Neural crest cell (in vitro differentiated cells): ENCODE data around the gene POLR3F. TPM values are rescaled to one million over a fixed set of nuclear protein-coding genes. Genes with fewer than 3 reads are reported as not detected.

Experiments used
- DNase-seq: peaks from one replicate; pipeline ENCODE4 v3.0.0; 2021; ENCODE audit warnings: low read depth, mixed read lengths, low spot score
- H3K27ac Mint-ChIP-seq: one replicate; pipeline ENCODE4 v1.8.0; 2021; ENCODE audit warnings: mild to moderate bottlenecking, mixed read lengths; ENCODE audit not compliant: unreplicated experiment
- H3K27me3 Mint-ChIP-seq: 2 replicates; pipeline ENCODE4 v1.8.0; 2021; ENCODE audit warnings: low read depth, mild to moderate bottlenecking, mixed read lengths
- H3K36me3 Mint-ChIP-seq: 2 replicates; pipeline ENCODE4 v1.8.0; 2021; ENCODE audit warnings: low read depth, mild to moderate bottlenecking, mixed read lengths
- H3K4me1 Mint-ChIP-seq: 2 replicates; pipeline ENCODE4 v1.8.0; 2021; ENCODE audit warnings: mixed read lengths
- H3K4me3 Mint-ChIP-seq: one replicate; pipeline ENCODE4 v1.8.0; 2021; ENCODE audit warnings: mild to moderate bottlenecking, mixed read lengths
- H3K9me3 Mint-ChIP-seq: 2 replicates; pipeline ENCODE4 v1.8.0; 2021; ENCODE audit warnings: mixed read lengths
- CTCF ChIP-seq: fragments of 200-600 bp; sonication (generic); conservative IDR thresholded peaks from 2 replicates; pipeline ENCODE4 v1.5.0; 2021; ENCODE audit warnings: antibody characterized with exemption, mild to moderate bottlenecking
- microRNA-seq: library from miRNA; unstranded; fragments of <30 nt; microRNA quantifications from one replicate; pipeline ENCODE4, GENCODE V29; 2020
- total RNA-seq: library from RNA; stranded (reverse); gene quantifications from 2 replicates; pipeline ENCODE4 v1.2.1, GENCODE V29; 2021

Gene POLR3F
- total RNA-seq, 1 donor from 2014 or later: 12.9 TPM

GRCh38 chr20:18529041-18529440, 61.9 kb downstream of the POLR3F start:
- DNase-seq: no peak
- Mint-ChIP-seq H3K36me3 (peaks cover 23% of the 10 kb centered on the region), H3K27ac (no peak overlapping the region), H3K4me3 (no peak overlapping the region), H3K9me3 (no peaks in the 10 kb centered on the region), H3K27me3 (no peaks in the 10 kb centered on the region), H3K4me1 (no peaks in the 10 kb centered on the region)
- no peak for TF ChIP-seq CTCF

- Mint-ChIP-seq H3K4me1 (no peaks in the 10 kb centered on the region), H3K27me3 (no peaks in the 10 kb centered on the region), H3K27ac (no peak overlapping the region), H3K9me3 (no peaks in the 10 kb centered on the region), H3K36me3 (peaks cover 20% of the 10 kb centered on the region), H3K4me3 (no peak overlapping the region)
- no peak for TF ChIP-seq CTCF
- no peak for DNase-seq
Measured at GRCh38 chr20:18532626-18533025, 65.4 kb downstream of the POLR3F start.

GRCh38 chr20:18533491-18533890, 66.3 kb downstream of the POLR3F start:
- no peak for TF ChIP-seq CTCF
- Mint-ChIP-seq H3K9me3 (no peaks in the 10 kb centered on the region), H3K36me3 (peaks cover 20% of the 10 kb centered on the region), H3K27ac (no peak overlapping the region), H3K27me3 (no peaks in the 10 kb centered on the region), H3K4me1 (no peaks in the 10 kb centered on the region), H3K4me3 (no peak overlapping the region)
- no peak for DNase-seq

- no peak for TF ChIP-seq CTCF
- DNase-seq: no peak
- H3K27me3 Mint-ChIP-seq: no peaks in the 10 kb centered on the region
- no peak overlapping the region for H3K4me3 Mint-ChIP-seq
- H3K9me3 Mint-ChIP-seq: no peaks in the 10 kb centered on the region
- H3K36me3 Mint-ChIP-seq: peaks cover 20% of the 10 kb centered on the region
- no peak overlapping the region for H3K27ac Mint-ChIP-seq
- no peaks in the 10 kb centered on the region for H3K4me1 Mint-ChIP-seq
Measured at GRCh38 chr20:18533978-18534644, 66.9 kb downstream of the POLR3F start.

Small RNA genes lying within 50 kb of the gene (microRNA-seq; reads per million reads assigned to microRNA genes)
- gene MIR3192: 3.0 reads per million

Other genes with a start within 250 kb of the POLR3F start
- gene ZNF133, start 178.9 kb upstream of the POLR3F start, total RNA-seq: 12.6 and 16.1 TPM in 2 replicates
- gene DZANK1, start 360 bp upstream of the POLR3F start, total RNA-seq: 7.5 and 8.0 TPM in 2 replicates
- 23.6 and 23.7 TPM in 2 replicates for gene RBBP9, start 29.8 kb downstream of the POLR3F start, total RNA-seq
- 50.6 and 58.9 TPM in 2 replicates for gene SEC23B, start 40.5 kb downstream of the POLR3F start, total RNA-seq
- gene SMIM26, start 100.0 kb downstream of the POLR3F start, total RNA-seq: 65.4 and 68.3 TPM in 2 replicates
- 68.2 and 73.4 TPM in 2 replicates for gene DTD1, start 120.7 kb downstream of the POLR3F start, total RNA-seq